GM18520 (cell line): ENCODE results near the gene TOPORS.
"Not testable (repeated sequence)": the region's sequence is repeated elsewhere in the genome, so short reads cannot be mapped to it uniquely, and the experiment has no call there.

ENCODE experiments used
- ATAC-seq: cut with Tn5 transposase; IDR thresholded peaks from one replicate; pipeline ENCODE4 v1.9.1; 2021; ENCODE audit not compliant: unreplicated experiment

Gene TOPORS

DNA sequence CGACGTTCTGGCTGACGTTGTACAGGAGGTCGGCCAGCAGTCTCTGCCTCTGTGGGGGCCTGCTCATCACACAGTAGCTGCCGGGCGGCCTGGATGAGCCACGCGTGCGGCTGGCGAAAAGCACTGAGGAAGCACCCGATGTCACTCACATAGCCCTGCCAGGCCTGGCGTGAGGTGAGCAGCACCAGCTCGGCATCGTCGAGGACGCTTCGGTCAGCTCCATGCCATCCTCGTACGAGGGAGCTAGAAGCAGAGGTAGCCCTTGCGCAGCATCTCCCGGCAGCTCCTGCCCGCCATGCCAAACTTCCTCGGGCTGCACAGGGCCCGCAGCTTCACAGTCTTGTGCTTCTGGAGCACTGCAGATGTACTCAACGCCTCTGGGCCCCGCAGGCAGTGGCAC lies 14.4 kb upstream of the TOPORS start:
- no peak for ATAC-seq

DNA sequence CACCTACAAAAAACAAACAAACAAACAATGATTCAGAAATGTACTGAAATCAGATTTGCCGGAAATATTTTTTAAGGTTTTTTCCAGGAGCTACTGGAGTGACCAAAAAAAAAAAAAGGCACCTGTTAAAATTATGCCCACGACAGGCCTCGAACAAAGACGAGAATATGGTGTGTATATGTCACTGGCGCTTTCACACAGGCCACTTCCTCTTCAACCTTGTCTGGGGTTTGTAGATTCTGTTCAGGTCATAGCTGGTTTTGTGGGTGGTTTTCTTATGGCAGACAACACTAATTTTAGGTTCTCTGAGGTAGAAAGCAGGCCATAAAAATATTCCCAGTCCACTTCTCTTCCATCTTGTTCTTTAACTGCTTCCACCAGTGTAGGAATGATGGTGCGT lies 13.6 kb upstream of the TOPORS start:
- no peak for ATAC-seq

DNA sequence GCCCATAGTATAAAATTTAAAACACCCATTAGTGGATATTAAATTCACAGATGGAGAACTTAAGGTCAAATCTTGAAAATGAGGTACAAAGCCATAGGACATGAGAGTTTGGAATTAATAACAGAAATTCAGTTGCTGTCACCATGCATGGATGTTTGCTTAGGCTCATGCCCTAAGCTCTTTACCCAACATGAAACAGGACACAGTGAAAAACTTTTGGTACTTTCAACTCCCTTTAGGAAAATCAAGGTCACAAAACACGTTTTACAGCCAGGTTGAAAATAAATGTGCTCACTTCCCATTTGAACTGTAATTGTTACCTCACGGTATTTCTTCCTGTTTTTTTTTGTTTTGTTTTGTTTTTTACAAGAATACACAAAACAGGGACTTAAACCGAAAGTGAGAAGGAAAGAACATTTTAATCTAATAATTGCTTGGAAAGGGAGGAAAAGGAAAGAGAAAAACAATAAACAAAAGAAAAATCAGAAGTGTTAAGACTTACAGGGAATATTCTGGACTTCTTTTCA lies 6.1 kb upstream of the TOPORS start:
- ATAC-seq, result no peak

DNA sequence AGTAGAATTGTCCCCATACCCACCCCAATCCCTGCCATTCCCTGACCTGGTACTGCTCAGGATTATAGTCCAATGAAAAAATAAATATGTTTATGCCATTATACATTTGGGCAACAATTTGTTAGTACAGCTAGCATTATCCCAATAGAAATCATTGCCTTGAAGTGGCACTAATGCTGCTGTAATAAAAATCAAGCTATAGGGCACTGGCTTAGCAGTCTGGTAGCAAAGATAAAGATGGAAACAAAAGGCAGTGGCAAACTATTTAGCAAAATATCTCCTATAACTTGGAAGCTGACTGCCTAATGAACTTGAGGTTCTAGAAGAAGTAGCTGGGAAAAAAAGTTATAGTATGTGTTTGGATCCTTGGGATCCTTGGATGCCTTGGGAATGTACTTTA lies 2.2 kb upstream of the TOPORS start:
- no peak for ATAC-seq

DNA sequence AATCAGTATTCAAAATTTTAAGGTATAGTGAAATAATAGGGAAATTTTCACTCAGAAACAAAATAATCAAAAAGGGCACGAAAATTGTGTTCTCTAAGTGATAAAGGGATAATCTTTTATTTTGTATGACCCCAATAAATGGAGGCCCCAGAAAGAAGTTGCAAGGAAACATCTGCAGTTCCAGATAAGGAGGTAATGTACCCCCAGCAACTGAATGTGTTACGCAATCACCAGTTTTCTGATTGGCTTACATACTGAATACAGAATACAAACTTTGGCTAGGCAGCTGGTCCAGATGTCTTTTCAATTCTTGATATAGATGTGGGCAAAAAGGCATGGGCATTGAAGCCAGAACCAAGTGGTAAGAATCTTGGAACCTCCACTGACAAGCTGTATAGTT lies 1.7 kb upstream of the TOPORS start:
- no peak for ATAC-seq

DNA sequence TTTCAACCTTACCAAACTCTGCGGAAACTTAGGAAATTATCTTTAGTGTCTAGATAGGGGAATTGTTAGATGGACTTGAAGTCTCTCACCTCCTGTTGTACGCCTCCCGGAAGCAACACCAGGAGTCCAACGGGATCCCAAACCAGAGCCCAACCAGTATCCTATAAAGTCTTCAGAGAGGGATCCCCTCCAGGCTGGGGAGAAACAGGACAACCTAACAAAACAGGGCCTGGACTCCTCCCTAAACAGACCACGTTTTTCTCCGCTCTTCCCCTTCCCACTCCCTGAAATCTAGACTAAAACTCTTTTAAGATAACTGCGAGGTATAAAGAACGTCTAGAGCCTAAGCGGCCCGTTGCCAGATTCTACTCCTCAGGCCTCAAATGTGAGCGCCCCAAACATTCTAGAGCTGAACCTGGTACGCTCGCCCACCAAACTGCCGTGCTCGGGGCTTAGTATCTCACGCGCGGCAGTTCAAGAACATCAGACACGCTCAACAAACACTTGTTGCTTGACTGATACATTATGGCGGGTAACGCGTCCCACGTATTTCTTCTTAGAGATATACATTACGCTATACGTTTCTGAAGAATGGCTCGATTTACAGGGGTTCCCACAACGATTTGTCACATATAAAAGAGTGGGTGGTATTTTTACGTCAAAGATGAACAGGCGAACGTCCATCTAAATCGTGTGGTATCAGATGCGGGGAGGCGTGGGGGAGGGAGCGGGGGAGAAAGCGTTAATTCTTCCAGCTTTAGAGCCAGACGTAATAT lies 922 bp downstream of the TOPORS start:
- no peak for ATAC-seq

DNA sequence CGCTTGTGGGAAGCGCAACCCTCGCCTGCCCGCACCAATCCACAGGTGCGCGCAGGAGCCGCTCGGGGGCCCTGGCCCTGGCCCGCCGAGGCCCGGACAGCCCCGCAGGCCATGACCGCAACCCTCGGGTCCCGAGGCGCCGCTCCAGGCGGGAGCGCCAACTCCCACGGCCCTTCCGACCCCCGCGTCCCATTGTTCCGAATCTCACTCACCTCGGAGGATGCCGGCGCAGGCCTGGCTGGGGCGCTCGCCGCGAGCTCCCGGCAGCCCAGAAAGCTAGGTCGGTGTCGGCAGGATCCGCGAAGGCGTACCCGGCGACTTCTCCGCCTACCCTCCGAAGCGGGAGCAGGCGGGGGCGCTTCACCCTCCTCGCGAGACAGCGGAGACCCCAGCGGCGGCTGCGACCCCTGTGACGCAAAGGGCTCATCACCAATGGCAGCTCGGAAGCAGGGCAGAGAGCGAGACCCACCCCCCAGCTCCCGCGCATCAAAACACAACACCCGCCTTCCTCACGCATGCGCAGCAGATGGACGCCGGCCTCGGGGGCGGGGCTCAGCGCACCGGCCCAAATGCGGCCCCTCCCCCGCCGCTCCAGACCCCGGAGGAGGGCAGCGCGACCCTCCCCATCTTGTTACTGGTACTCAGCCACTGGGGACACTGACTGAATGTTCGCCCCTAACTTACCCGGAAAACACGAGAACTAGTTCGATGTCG lies 1.7 kb downstream of the TOPORS start:
- peak; percentile 47 for ATAC-seq

DNA sequence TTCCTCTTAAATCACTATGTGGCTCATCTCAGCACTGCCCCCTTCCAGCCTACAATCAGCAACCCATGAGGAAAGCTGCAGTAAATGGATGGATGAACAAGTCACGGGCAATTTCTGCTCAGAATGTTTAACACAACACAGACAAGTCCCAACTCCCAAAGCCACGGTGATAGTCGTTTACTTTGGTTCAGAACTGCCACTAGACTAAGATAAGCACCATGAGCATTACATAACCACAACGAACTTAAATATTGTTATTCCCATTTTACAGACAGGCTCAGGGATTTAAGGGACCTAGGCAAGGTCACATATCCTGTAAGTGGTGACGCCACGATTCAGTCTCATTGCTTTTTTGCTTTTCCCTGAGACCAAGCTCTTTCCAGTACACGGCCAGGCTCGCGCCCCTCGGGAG lies 2.2 kb downstream of the TOPORS start:
- ATAC-seq, result no peak

DNA sequence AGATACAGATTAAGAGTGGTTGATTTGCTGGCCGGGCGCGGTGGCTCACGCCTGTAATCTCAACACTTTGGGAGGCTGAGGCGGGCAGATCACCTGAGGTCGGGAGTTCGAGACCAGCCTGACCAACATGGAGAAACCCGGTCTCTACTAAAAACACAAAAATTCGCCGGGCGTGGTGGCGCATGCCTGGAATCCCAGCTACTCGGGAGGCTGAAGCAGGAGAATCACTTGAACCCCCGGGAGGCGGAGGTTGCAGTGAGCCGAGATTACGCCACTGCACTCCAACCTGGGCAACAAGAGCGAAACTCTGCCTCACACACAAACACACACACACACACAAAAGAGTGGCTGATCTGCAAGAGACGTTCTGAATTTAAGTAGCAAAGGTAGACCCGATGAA lies 4.2 kb downstream of the TOPORS start:
- ATAC-seq, result not testable (repeated sequence)

DNA sequence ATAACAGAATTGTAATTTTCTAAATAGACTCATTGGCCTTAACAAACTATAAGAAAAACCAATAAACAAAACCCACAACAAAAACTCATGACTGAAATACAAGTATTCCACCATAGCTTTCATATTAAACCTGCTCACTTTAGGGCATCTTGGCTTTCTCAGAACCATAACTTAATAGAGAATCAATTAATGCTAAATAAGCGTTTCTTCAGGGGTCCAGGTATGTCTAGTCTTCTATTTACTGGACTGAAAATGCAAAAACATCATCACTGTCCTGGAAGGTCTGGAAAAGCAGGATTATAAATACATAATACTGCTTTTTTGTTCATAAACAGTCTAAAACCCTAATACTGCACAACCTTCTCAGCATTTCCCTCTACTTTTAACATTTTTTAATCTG lies 6.5 kb downstream of the TOPORS start:
- ATAC-seq, result no peak

DNA sequence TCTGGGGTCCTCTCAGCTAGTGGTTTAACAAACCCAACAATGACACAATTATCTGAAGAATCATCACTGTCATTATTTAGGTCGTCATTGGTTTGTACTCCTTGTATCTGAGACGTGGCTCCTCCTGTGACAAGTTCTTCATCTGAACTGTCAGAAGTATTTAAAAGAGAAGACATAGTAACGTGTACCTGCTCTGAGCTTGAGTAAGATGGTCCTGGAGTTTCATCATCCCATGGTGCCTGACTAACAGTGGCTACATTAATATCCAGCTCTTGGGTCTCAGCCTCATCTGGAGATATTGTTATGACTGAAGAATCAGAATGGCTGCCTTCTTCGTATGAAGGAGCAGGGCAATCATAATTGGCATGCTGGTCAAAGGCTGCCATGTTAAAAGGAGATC lies 9.3 kb downstream of the TOPORS start:
- ATAC-seq, result no peak

DNA sequence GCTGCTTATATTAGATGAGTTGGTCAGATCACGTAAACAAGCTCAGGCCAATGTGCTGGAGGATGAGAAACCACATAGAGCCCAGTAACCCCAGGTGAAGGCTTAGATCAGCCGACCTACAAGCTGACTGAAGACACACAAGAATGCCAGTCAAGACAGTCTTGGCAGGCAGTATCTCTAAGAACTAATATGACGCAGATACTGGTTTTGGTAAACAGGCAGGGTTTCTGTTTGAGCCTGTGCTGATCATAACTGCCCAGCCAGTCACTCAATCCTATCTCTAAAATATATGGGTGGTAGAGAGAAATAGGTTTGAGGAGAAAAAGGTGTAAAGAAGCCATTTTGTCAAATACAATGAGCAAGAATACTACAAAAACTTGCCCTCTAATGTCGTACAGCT lies 18.6 kb downstream of the TOPORS start:
- ATAC-seq, result no peak

DNA sequence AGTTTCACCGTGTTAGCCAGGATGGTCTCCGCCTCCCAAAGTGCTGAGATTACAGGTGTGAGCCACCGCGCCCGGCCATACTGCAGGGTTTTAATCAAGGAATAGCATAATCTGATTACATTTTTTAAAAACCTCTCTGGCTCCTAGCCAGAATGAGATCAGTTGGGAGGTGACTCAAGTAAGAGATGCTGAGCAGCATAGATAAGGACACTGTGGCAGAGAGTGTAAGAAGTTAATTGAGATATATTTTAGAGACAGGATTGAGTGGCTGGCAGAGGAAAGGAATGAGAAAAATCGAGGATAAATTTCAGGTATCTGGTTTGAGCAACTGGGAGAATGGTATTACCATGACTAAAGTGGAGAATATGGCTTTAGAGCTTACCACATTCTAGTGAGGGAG lies 19.1 kb downstream of the TOPORS start:
- ATAC-seq, result no peak

DNA sequence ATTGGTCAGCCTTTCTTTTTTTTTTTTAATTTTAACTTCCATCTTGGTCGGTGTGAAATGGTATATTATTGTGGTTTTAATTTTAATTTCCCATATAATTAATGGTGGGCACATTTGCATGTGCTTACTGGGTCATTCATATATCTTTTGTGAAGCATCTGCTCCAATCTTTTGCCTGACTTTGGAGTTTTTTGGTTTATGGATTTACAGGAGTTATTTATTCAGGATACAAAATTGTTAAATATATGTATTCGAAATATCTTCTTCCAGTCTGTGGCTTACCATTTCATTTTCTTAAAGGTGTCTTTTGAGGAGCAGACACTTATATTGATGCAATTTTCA lies 25.7 kb downstream of the TOPORS start:
- no peak for ATAC-seq

DNA sequence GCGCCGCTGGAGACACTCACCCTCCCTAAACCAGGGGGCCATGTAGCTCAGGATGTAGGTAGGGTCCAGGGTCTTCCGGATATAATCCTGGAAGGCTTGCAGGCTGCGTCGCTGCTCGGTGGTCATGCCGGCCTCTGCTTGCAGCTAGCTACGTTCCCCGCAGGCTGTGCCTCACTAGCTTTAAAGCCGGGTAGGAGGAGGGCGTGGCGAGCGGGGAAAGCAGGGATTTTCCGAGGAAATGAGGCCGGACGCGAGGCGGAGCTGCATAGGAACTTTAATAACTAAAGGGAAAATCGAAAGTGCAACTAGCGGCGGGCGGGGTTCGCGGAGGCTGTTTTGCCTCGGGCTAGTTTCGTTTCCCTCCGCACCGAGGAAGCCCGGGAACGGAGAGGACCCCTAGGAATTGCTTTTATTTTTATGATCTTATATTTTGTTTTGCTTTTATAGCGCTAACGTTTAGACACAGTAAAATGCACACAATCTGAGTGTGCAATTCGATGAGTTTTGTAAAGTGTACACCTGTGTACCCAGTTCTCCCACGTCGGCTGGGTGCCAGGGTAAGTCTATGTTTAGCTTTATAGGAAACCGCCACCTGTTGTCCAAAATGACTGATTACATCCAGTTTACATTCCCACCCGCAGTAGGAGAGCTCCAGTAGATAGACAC lies 26.2 kb downstream of the TOPORS start, which contains the start of gene RIGI:
Gene RIGI, minus strand, starts transcription at position 156 of the 666 bp plus-strand sequence. Its CDS starts 30 bp downstream, at position 126.
- peak; percentile 56 for ATAC-seq

DNA sequence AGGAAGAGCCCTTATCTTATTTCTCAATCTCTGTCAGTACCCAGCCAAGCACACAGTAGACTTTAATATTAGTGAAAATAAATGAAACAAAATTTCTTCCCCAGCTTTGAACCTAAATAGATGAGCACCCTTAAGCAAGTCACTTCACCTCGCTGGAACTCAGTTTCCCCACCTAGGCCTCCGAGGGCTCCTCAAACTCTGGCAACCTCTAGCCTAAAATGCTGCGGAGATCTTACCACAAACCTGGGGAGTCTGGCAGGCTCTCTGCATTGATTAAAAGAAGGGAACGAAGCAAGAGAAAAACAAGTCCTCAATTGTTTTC lies 26.7 kb downstream of the TOPORS start:
- no peak for ATAC-seq

DNA sequence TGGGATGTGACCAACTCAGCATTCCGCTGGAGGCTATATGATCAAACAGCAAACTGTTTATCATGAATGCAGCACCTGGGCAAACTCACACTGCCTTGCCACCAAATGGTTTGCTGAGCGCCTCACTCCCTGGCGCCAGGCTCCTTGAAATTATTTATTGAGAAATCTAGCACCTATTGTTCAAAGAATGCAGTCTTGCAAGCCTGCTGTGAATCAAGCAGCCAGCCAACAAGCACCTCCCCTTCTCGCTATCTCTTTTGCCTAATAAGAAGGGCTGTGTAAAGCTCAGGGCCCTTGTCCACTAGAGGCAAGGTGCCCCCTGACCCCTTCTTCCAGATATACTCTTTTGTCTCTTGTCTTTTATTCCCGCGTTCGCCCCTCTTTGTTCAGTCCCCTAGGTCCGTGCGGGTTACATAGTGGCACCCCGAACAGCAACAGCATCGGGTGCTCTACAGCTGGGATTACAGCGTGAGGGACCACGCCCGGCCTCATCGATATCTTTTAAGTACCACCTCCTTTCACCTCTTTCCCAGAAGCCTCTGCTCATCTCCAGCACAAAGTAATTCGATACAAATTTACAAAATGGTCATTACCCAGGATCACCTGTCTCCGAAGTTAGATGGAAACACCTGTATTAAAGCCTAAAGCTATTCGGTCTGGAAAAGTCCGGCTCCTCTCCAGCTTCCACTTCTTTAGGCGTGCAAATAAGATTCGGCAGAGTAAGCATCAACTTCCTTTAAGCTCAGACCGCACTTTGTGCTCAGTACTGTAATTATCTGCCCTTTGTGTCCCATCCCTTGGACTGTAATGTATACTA lies 27.3 kb downstream of the TOPORS start:
- no peak for ATAC-seq

DNA sequence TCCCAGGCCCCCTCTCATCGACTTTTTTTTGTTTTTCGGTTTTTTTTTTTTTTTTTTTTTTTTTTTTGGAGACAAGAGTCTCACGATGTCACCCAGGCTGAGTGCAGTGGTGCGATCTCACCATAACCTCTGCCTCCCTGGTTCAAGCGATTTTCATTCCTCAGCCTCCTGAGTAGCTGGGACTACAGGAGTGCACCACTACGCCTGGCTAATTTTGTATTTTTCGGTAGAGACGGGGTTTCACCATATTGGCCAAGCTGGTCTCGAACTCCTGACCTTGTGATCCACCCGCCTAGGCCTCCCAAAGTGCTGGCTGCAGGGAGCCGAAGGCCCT lies 27.9 kb downstream of the TOPORS start:
- ATAC-seq, result not testable (repeated sequence)

DNA sequence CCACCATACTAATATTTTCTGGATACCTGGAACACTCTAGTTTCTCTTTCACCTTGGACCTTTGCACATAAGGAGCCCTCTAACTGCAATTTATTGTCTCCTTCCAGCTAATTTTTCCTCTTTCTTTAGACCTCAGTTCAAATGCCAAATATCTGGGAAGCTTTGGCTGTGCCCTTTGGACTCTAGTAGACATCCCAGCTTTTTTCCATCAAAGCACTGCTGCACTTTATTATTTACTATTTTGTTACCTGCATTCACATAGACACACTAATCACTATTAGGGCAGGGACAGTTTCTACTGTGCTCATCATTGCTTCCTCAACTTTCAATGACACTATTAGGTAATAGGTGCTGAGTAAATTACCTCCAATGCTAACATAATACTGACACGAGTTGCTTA lies 28.5 kb downstream of the TOPORS start:
- no peak for ATAC-seq

DNA sequence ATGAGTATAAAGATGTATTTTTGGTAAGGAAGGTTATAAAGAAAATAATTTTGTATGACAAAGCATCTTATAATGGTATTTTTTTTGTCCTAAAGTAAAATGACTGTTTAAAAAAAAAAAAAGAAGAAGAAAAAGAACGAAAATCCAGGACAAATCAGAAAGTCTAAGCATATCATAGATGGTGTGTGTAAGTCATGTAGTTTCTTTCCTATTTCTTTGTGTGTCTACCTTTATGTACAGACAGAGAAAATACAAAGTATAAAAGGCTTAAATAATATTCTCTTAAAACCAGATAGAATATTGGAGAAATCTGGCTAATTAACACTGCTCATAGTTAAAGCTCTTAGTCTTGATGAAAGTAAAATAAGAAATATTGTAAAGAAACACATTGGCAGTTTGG lies 34.1 kb downstream of the TOPORS start:
- ATAC-seq, result no peak

DNA sequence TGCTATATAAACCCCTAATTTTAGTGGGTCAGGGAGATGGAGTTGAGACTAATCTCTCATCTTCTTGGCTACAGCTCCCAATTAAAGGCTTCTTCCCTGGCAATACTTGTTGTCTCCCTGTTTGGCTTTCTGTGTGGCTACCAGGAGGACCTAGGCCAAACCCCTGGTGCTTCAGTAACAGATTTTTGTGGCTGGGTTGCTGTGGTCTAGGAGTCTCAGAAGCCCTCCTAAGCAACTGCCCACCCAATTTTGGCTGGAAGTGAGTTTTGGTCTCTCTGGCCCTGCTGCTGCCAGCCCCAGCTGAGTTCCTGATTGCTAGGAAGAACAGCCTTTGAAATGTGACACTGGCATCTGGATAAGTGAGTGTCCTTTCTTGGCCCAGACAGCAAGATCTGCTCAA lies 36.1 kb downstream of the TOPORS start:
- ATAC-seq, result no peak
